IMR-90 (cell line): ENCODE results near the gene MEIOB. TPM values are rescaled to one million over a fixed set of nuclear protein-coding genes. Genes with fewer than 3 reads are reported as not detected.
"Not testable (repeated sequence)": the region's sequence is repeated elsewhere in the genome, so short reads cannot be mapped to it uniquely, and the experiment has no call there.

Source experiments
- ATAC-seq: fragments of 200-7000 bp; cut with Tn5 transposase; 2 replicates; pipeline ENCODE4 v1.9.1; 2020; ENCODE audit warnings: low read depth, mild to moderate bottlenecking, moderate library complexity
- BruUV-seq: library from RNA; stranded (reverse); fragments of 400-500 nt; replicated peaks from 2 replicates; lab custom pipeline; 2021; lab: Mats Ljungman, UMichigan
- CTCF ChIA-PET: fragments of 300-600 bp; formaldehyde crosslinking; extraction: SDS; loops from one replicate; lab custom pipeline; 2021; ENCODE audit warnings: antibody characterized with exemption; lab: Yijun Ruan, JAX
- POLR2A ChIA-PET: fragments of 300-600 bp; sonication (Branson Sonifier 250); formaldehyde crosslinking; loops from one replicate; lab custom pipeline; 2022; ENCODE audit warnings: antibody characterized with exemption; ENCODE audit not compliant: unreplicated experiment; lab: Charles Lee
- DNase-seq: peaks from one replicate; pipeline ENCODE4 v3.0.0; 2013
- H2AFZ ChIP-seq: replicated peaks from 2 replicates; pipeline ENCODE3; 2013; ENCODE audit warnings: low read length, mild to moderate bottlenecking; ENCODE audit not compliant: poor library complexity
- H2AK5ac ChIP-seq: 2 replicates; pipeline ENCODE4 v1.6.1; 2013; ENCODE audit warnings: low read depth, low read length, inconsistent platforms
- H2AK9ac ChIP-seq: replicated peaks from 2 replicates; pipeline ENCODE3; 2013; ENCODE audit warnings: mild to moderate bottlenecking, low read depth, low read length, moderate library complexity; ENCODE audit not compliant: poor library complexity
- H2BK120ac ChIP-seq: 2 replicates; pipeline ENCODE4 v1.6.1; 2013; ENCODE audit warnings: low read depth, low read length, inconsistent platforms
- H2BK15ac ChIP-seq: 3 replicates; pipeline ENCODE4 v1.6.1; 2013; ENCODE audit warnings: low read depth, low read length, inconsistent platforms
- H2BK20ac ChIP-seq: 2 replicates; pipeline ENCODE4 v1.6.1; 2013; ENCODE audit warnings: low read depth, mild to moderate bottlenecking, inconsistent platforms, low read length, moderate library complexity
- H2BK5ac ChIP-seq: 2 replicates; pipeline ENCODE4 v1.6.1; 2013; ENCODE audit warnings: mild to moderate bottlenecking, low read depth, low read length, inconsistent platforms; ENCODE audit not compliant: poor library complexity, severe bottlenecking
- H3K14ac ChIP-seq: replicated peaks from 2 replicates; pipeline ENCODE4 v1.6.1; 2013; ENCODE audit warnings: low read depth, low read length, inconsistent platforms
- H3K18ac ChIP-seq: 2 replicates; pipeline ENCODE4 v1.6.1; 2013; ENCODE audit warnings: low read depth, low read length, control low read depth
- H3K23ac ChIP-seq: 2 replicates; pipeline ENCODE4 v1.6.1; 2013; ENCODE audit warnings: low read depth, low read length, inconsistent platforms
- H3K27ac ChIP-seq: 2 replicates; pipeline ENCODE4 v1.5.1; 2013; ENCODE audit warnings: mild to moderate bottlenecking, control low read depth, low read length; ENCODE audit not compliant: insufficient read depth
- H3K27me3 ChIP-seq: 2 replicates; pipeline ENCODE4 v1.6.1; 2013; ENCODE audit warnings: low read length; ENCODE audit not compliant: control insufficient read depth, insufficient read depth
- H3K36me3 ChIP-seq: 2 replicates; pipeline ENCODE4 v1.6.1; 2013; ENCODE audit warnings: low read length, mixed read lengths; ENCODE audit not compliant: control insufficient read depth, insufficient read depth
- H3K4ac ChIP-seq: 2 replicates; pipeline ENCODE4 v1.6.1; 2013; ENCODE audit warnings: low read depth, low read length, inconsistent platforms
- H3K4me1 ChIP-seq: 2 replicates; pipeline ENCODE4 v1.6.1; 2013; ENCODE audit warnings: low read length, mixed read lengths; ENCODE audit not compliant: control insufficient read depth, insufficient read depth
- H3K4me2 ChIP-seq: 2 replicates; pipeline ENCODE4 v1.6.1; 2013; ENCODE audit warnings: low read depth, mild to moderate bottlenecking, control low read depth, low read length, moderate library complexity
- H3K4me3 ChIP-seq: 2 replicates; pipeline ENCODE4 v1.5.1; 2013; ENCODE audit warnings: low read depth, mild to moderate bottlenecking, control low read depth, low read length, moderate library complexity; ENCODE audit not compliant: insufficient read depth
- H3K56ac ChIP-seq: 2 replicates; pipeline ENCODE4 v1.6.1; 2013; ENCODE audit warnings: low read length, inconsistent platforms; ENCODE audit not compliant: insufficient read depth; ENCODE audit errors: extremely low read depth
- H3K79me1 ChIP-seq, 2 experiments: 2 replicates each; pipeline ENCODE4 v1.6.1; 2013; ENCODE audit warnings: low read length in 2 of 2, inconsistent platforms in 1 of 2, low read depth in 1 of 2
- H3K9ac ChIP-seq: 2 replicates; pipeline ENCODE4 v1.6.1; 2013; ENCODE audit warnings: low read depth, low read length, control low read depth
- H3K9me1 ChIP-seq: 2 replicates; pipeline ENCODE4 v1.6.1; 2013; ENCODE audit warnings: low read length, inconsistent platforms; ENCODE audit not compliant: insufficient read depth
- H3K9me3 ChIP-seq: 2 replicates; pipeline ENCODE4 v1.6.1; 2013; ENCODE audit warnings: low read length; ENCODE audit not compliant: control insufficient read depth, insufficient read depth
- H4K20me1 ChIP-seq: 2 replicates; pipeline ENCODE4 v1.6.1; 2013; ENCODE audit warnings: low read length, inconsistent platforms; ENCODE audit not compliant: insufficient read depth
- H4K5ac ChIP-seq: 2 replicates; pipeline ENCODE4 v1.6.1; 2013; ENCODE audit warnings: mild to moderate bottlenecking, low read depth, low read length, control low read depth
- H4K8ac ChIP-seq, 2 experiments: 2 replicates each; pipeline ENCODE4 v1.6.1; 2013; ENCODE audit warnings: low read depth in 2 of 2, low read length in 2 of 2, control low read depth in 1 of 2, inconsistent platforms in 1 of 2
- H4K91ac ChIP-seq: 2 replicates; pipeline ENCODE4 v1.6.1; 2013; ENCODE audit warnings: low read depth, low read length, inconsistent platforms; ENCODE audit not compliant: insufficient read depth
- WGBS, 2 experiments: methylation state at CpG; one replicate each; pipeline versions ENCODE4 v1.1.5 to v1.1.7; 2013; ENCODE audit warnings: missing lambda C conversion rate in 2 of 2; ENCODE audit not compliant: insufficient read length in 1 of 2; ENCODE audit errors: extremely low coverage in 2 of 2; 5-methylcytosine and 5-hydroxymethylcytosine counted together
- dilution Hi-C: fragments of 300-500 bp; cut with HindIII; formaldehyde crosslinking; loops from one replicate; pipeline ENCODE4 v1.14.3; 2018; ENCODE audit warnings: low sequenced_read_pairs; ENCODE audit not compliant: unreplicated experiment
- in situ Hi-C: fragments of 300-500 bp; cut with MboI; formaldehyde crosslinking; loops from 3 replicates; pipeline ENCODE4 v1.14.3; 2019; ENCODE audit warnings: low sequenced_read_pairs, inconsistent platforms, mixed read lengths
- intact Hi-C: fragments of 100-400 bp; cut with micrococcal nuclease; formaldehyde crosslinking; loops from 2 replicates; pipeline ENCODE4 v1.10.0; 2022
- polyA plus RNA-seq, 3 experiments: library from polyadenylated mRNA; depleted of rRNA; stranded (reverse); fragments of >200 nt; gene quantifications; 2 replicates each; pipeline ENCODE4 v1.2.3, GENCODE V29; 2012; ENCODE audit warnings: low replicate concordance in 1 of 3
- total RNA-seq: library from RNA; depleted of rRNA; stranded (reverse); fragments of >200 nt; gene quantifications from 2 replicates; pipeline ENCODE4 v1.2.3, GENCODE V29; 2012

Gene MEIOB
- total and polyA plus RNA-seq, 2 of the 4 experiments (the other 2 are of a cell fraction) = 0.14 TPM; not detected in 1

DNA sequence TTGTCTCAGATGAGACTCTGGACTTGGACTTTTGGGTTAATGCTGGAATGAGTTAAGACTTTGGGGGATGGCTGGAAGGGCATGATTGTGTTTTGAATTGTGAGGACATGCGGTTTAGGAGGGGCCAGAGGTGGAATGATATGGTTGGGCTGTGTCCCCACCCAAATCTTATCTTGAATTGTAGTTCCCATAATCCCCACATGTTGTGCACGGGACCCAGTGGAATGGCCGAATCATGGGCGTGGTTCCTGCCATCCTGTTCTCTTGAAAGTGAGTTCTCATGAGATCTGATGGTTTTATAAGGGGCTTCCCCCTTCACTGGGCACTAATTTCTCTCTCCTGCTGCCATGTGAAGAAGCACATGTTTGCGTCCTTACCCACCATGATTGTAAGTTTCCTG lies 72.7 kb downstream of the MEIOB start:
- POLR2A ChIA-PET = not testable (repeated sequence)

More for the DNA sequence above, 72.7 kb downstream of the MEIOB start:
- 100% methylated on average over 1 of the region's 5 CpGs; no CpG with 5 or more reads in 1 of the 2 experiments for WGBS, 2 experiments
- H3K27me3 ChIP-seq, H2AK5ac ChIP-seq, H3K9me3 ChIP-seq, BruUV-seq, H3K27ac ChIP-seq, H3K18ac ChIP-seq, H2AK9ac ChIP-seq, H3K9ac ChIP-seq, H3K4me2 ChIP-seq, H2BK120ac ChIP-seq, H3K4ac ChIP-seq, H3K36me3 ChIP-seq, H3K23ac ChIP-seq, H3K4me3 ChIP-seq, H3K9me1 ChIP-seq, DNase-seq, CTCF ChIA-PET, H2AFZ ChIP-seq, H3K4me1 ChIP-seq, H4K91ac ChIP-seq, H2BK5ac ChIP-seq, H3K79me1 ChIP-seq, H2BK20ac ChIP-seq, ATAC-seq, H3K56ac ChIP-seq, H3K14ac ChIP-seq, H2BK15ac ChIP-seq, in situ Hi-C loops, H4K8ac ChIP-seq, H4K20me1 ChIP-seq, H4K5ac ChIP-seq, dilution Hi-C loops, intact Hi-C loops: not testable (repeated sequence)
